ENCODE results near the gene ZBTB42. TPM values are rescaled to one million over a fixed set of nuclear protein-coding genes. Genes with fewer than 3 reads are reported as not detected.

The ZBTB42 gene
- 9.1 and 9.5 TPM in 2 replicates for total RNA-seq (2014; rRNA removed; shearing (Covaris generic))

- peak within 1 kb of the TSS; percentile 71 for H3K4me3 ChIP-seq (ENCODE audit: insufficient read depth, low read depth, low read length)
- peaks cover 39% of the 10 kb centered on the region for H3K27me3 ChIP-seq (ENCODE audit: control insufficient read depth, insufficient read depth, low read length)
- H3K36me3 ChIP-seq (replicated peaks; ENCODE audit: control insufficient read depth, insufficient read depth, low read length), result no peaks in the 10 kb centered on the region
- DNase-seq, result peak; percentile 94
These were observed at the start of gene ZBTB42 for GRCh38 chr14:104800771-104801519. Gene ZBTB42 (plus strand): TSS chr14:104801101. CDS start chr14:104801198, 97 bp downstream.

GRCh38 chr14:104751539-104752422 lies 49.1 kb upstream of the ZBTB42 start:
- peak; percentile 63 for DNase-seq
- H3K36me3 ChIP-seq (replicated peaks; ENCODE audit: control insufficient read depth, insufficient read depth, low read length), result peaks cover 11% of the 10 kb centered on the region
- no peaks in the 10 kb centered on the region for H3K27me3 ChIP-seq (ENCODE audit: control insufficient read depth, insufficient read depth, low read length)
- H3K4me3 ChIP-seq (ENCODE audit: insufficient read depth, low read depth, low read length), result peak overlapping the region; percentile 53

GRCh38 chr14:104752423-104752734 lies 48.5 kb upstream of the ZBTB42 start:
- H3K4me3 ChIP-seq (ENCODE audit: insufficient read depth, low read depth, low read length), result peak overlapping the region; percentile 53
- DNase-seq, result no peak
- no peaks in the 10 kb centered on the region for H3K27me3 ChIP-seq (ENCODE audit: control insufficient read depth, insufficient read depth, low read length)
- peaks cover 14% of the 10 kb centered on the region for H3K36me3 ChIP-seq (replicated peaks; ENCODE audit: control insufficient read depth, insufficient read depth, low read length)

DNA sequence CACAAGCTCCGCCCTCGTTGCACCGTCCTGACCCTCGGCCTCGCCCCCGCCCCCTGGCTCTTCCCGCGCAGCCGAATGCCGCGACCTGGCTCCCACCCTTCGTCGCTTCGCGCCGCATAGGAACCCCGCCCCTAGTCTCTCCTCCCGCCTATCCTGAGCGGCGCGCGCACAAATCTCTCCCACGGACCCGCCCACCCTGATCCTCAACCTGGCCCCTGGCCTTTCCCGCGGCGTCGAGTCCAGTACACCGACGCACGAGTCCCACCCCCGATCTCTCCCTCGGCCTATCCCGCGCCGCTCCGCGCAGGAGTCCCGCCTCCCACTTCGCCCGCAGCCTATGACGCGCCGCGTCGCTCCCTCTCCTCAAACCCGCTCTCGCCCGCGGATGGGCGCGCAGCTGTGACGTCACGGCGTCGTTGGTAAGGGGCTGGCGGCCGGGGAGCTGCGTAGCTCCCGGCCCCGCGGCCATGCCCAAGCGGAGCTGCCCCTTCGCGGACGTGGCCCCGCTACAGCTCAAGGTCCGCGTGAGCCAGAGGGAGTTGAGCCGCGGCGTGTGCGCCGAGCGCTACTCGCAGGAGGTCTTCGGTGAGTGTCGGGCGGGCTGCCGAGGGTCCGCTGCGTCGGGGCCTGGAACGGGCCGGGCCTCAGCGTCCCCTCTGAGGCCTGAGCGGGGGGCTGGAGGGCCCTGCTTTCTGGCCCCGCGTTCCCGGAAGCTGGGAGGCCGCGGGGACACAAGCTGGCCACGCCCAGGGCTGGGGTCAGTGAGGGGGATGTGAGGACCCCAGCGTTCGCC lies 48.0 kb upstream of the ZBTB42 start, which contains the start of gene SIVA1:
TSS of gene SIVA1 (plus strand) at position 413 of the 793 bp plus-strand sequence. CDS start at position 468, 55 bp downstream.
- DNase-seq, result peak; percentile 100
- H3K4me3 ChIP-seq (ENCODE audit: insufficient read depth, low read depth, low read length), result peak within 1 kb of the TSS; percentile 97
- no peaks in the 10 kb centered on the region for H3K27me3 ChIP-seq (ENCODE audit: control insufficient read depth, insufficient read depth, low read length)
- peaks cover 19% of the 10 kb centered on the region for H3K36me3 ChIP-seq (replicated peaks; ENCODE audit: control insufficient read depth, insufficient read depth, low read length)

- peaks cover 19% of the 10 kb centered on the region for H3K36me3 ChIP-seq (replicated peaks; ENCODE audit: control insufficient read depth, insufficient read depth, low read length)
- H3K4me3 ChIP-seq (ENCODE audit: insufficient read depth, low read depth, low read length), result peak overlapping the region; percentile 97
- DNase-seq, result no peak
- H3K27me3 ChIP-seq (ENCODE audit: control insufficient read depth, insufficient read depth, low read length), result no peaks in the 10 kb centered on the region
These were observed 47.2 kb upstream of the ZBTB42 start for GRCh38 chr14:104753528-104754212.

GRCh38 chr14:104754213-104754851 lies 46.6 kb upstream of the ZBTB42 start:
- DNase-seq, result no peak
- H3K4me3 ChIP-seq (ENCODE audit: insufficient read depth, low read depth, low read length), result peak overlapping the region; percentile 97; the same call in 1 of the 2 replicates
- peaks cover 20% of the 10 kb centered on the region for H3K36me3 ChIP-seq (replicated peaks; ENCODE audit: control insufficient read depth, insufficient read depth, low read length)
- H3K27me3 ChIP-seq (ENCODE audit: control insufficient read depth, insufficient read depth, low read length), result no peaks in the 10 kb centered on the region

GRCh38 chr14:104755621-104756020 lies 45.3 kb upstream of the ZBTB42 start:
- Histone ChIP-seq H3K4me3 (ENCODE audit: insufficient read depth, low read depth, low read length) (no peak overlapping the region), H3K36me3 (replicated peaks; ENCODE audit: control insufficient read depth, insufficient read depth, low read length) (peaks cover 20% of the 10 kb centered on the region), H3K27me3 (ENCODE audit: control insufficient read depth, insufficient read depth, low read length) (no peaks in the 10 kb centered on the region)
- no peak for DNase-seq

DNA sequence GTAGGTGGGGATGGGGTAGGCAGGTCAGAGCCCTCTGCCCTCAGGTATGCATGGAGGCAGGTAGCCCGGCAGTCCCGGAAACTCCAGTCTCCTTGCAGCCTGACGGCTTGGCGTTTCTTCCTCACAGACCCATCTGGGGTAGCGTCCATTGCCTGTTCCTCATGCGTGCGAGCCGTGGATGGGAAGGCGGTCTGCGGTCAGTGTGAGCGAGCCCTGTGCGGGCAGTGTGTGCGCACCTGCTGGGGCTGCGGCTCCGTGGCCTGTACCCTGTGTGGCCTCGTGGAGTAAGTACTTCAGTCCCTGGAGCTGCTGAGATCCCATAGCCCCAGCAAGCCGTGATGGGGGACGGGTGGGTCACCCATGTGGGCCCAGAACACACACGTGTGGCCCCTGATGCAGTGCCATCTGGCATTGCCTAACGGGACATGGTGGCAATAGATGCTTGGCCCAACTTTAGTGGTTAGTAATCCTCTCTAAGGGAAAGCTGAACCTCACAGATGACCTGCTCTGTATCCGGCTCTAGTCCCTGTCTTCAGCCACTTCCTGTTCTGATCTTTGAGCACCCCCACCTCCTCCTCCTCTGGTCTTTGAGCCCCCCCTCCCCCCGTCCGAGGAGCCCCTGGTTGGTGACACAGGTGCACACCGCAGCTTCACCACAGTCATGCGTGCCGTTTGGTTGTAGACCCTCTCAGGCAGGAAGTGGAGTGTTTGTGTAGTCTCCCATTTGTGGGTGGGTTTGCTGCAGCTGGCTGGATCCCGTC lies 44.2 kb upstream of the ZBTB42 start:
- Histone ChIP-seq H3K4me3 (ENCODE audit: insufficient read depth, low read depth, low read length) (no peak overlapping the region), H3K36me3 (replicated peaks; ENCODE audit: control insufficient read depth, insufficient read depth, low read length) (peaks cover 20% of the 10 kb centered on the region), H3K27me3 (ENCODE audit: control insufficient read depth, insufficient read depth, low read length) (no peaks in the 10 kb centered on the region)
- DNase-seq, result no peak

GRCh38 chr14:104757238-104757585 lies 43.7 kb upstream of the ZBTB42 start:
- no peak for DNase-seq
- no peaks in the 10 kb centered on the region for H3K27me3 ChIP-seq (ENCODE audit: control insufficient read depth, insufficient read depth, low read length)
- no peak overlapping the region for H3K4me3 ChIP-seq (ENCODE audit: insufficient read depth, low read depth, low read length)
- H3K36me3 ChIP-seq (replicated peaks; ENCODE audit: control insufficient read depth, insufficient read depth, low read length), result peaks cover 20% of the 10 kb centered on the region

- Histone ChIP-seq H3K36me3 (replicated peaks; ENCODE audit: control insufficient read depth, insufficient read depth, low read length) (peaks cover 20% of the 10 kb centered on the region), H3K27me3 (ENCODE audit: control insufficient read depth, insufficient read depth, low read length) (no peaks in the 10 kb centered on the region), H3K4me3 (ENCODE audit: insufficient read depth, low read depth, low read length) (no peak overlapping the region)
- DNase-seq, result no peak
These were observed 43.1 kb upstream of the ZBTB42 start for GRCh38 chr14:104757681-104758392.

GRCh38 chr14:104758981-104759969 lies 41.6 kb upstream of the ZBTB42 start:
- DNase-seq, result no peak
- Histone ChIP-seq H3K27me3 (ENCODE audit: control insufficient read depth, insufficient read depth, low read length) (no peaks in the 10 kb centered on the region), H3K36me3 (replicated peaks; ENCODE audit: control insufficient read depth, insufficient read depth, low read length) (peaks cover 20% of the 10 kb centered on the region), H3K4me3 (ENCODE audit: insufficient read depth, low read depth, low read length) (no peak overlapping the region)

DNA sequence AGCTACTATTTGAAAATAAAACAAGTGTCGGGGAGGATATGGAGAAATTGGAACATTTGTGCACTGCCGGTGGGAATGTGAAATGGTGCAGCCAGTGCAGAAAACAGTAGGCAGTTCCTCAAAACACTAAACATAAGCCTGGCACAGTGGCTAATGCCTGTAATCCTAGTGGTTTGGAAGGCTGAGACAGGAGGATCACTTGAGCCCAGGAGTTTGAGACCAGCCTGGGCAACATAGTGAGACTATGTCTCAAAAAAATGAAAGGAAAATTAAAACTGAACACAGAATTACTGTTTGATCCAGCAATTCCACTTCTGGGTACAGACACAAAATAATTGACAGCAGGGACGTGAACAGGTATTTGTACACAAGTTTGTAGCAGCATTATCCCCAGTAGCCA lies 35.4 kb upstream of the ZBTB42 start:
- no peaks in the 10 kb centered on the region; the same call in 1 of the 2 replicates for H3K36me3 ChIP-seq (replicated peaks; ENCODE audit: control insufficient read depth, insufficient read depth, low read length)
- no peak for DNase-seq
- no peak overlapping the region for H3K4me3 ChIP-seq (ENCODE audit: insufficient read depth, low read depth, low read length)
- no peaks in the 10 kb centered on the region for H3K27me3 ChIP-seq (ENCODE audit: control insufficient read depth, insufficient read depth, low read length)
